IMR-90 (cell line): Measurements from ENCODE around the gene PTGER4. TPM values are rescaled to one million over a fixed set of nuclear protein-coding genes. Genes with fewer than 3 reads are reported as not detected.
"Not testable (repeated sequence)": the region's sequence is repeated elsewhere in the genome, so short reads cannot be mapped to it uniquely, and the experiment has no call there.

ENCODE experiments used
- ATAC-seq: fragments of 200-7000 bp; cut with Tn5 transposase; 2 replicates; pipeline ENCODE4 v1.9.1; 2020; ENCODE audit warnings: low read depth, mild to moderate bottlenecking, moderate library complexity
- BruUV-seq: library from RNA; stranded (reverse); fragments of 400-500 nt; replicated peaks from 2 replicates; lab custom pipeline; 2021; lab: Mats Ljungman, UMichigan
- CTCF ChIA-PET: fragments of 300-600 bp; formaldehyde crosslinking; extraction: SDS; loops from one replicate; lab custom pipeline; 2021; ENCODE audit warnings: antibody characterized with exemption; lab: Yijun Ruan, JAX
- POLR2A ChIA-PET: fragments of 300-600 bp; sonication (Branson Sonifier 250); formaldehyde crosslinking; loops from one replicate; lab custom pipeline; 2022; ENCODE audit warnings: antibody characterized with exemption; ENCODE audit not compliant: unreplicated experiment; lab: Charles Lee
- DNase-seq: peaks from one replicate; pipeline ENCODE4 v3.0.0; 2013
- H2AFZ ChIP-seq: replicated peaks from 2 replicates; pipeline ENCODE3; 2013; ENCODE audit warnings: low read length, mild to moderate bottlenecking; ENCODE audit not compliant: poor library complexity
- H2AK5ac ChIP-seq: 2 replicates; pipeline ENCODE4 v1.6.1; 2013; ENCODE audit warnings: low read depth, low read length, inconsistent platforms
- H2AK9ac ChIP-seq: replicated peaks from 2 replicates; pipeline ENCODE3; 2013; ENCODE audit warnings: mild to moderate bottlenecking, low read depth, low read length, moderate library complexity; ENCODE audit not compliant: poor library complexity
- H2BK120ac ChIP-seq: 2 replicates; pipeline ENCODE4 v1.6.1; 2013; ENCODE audit warnings: low read depth, low read length, inconsistent platforms
- H2BK15ac ChIP-seq: 3 replicates; pipeline ENCODE4 v1.6.1; 2013; ENCODE audit warnings: low read depth, low read length, inconsistent platforms
- H2BK20ac ChIP-seq: 2 replicates; pipeline ENCODE4 v1.6.1; 2013; ENCODE audit warnings: low read depth, mild to moderate bottlenecking, inconsistent platforms, low read length, moderate library complexity
- H2BK5ac ChIP-seq: 2 replicates; pipeline ENCODE4 v1.6.1; 2013; ENCODE audit warnings: mild to moderate bottlenecking, low read depth, low read length, inconsistent platforms; ENCODE audit not compliant: poor library complexity, severe bottlenecking
- H3K14ac ChIP-seq: replicated peaks from 2 replicates; pipeline ENCODE4 v1.6.1; 2013; ENCODE audit warnings: low read depth, low read length, inconsistent platforms
- H3K18ac ChIP-seq: 2 replicates; pipeline ENCODE4 v1.6.1; 2013; ENCODE audit warnings: low read depth, low read length, control low read depth
- H3K23ac ChIP-seq: 2 replicates; pipeline ENCODE4 v1.6.1; 2013; ENCODE audit warnings: low read depth, low read length, inconsistent platforms
- H3K27ac ChIP-seq: 2 replicates; pipeline ENCODE4 v1.5.1; 2013; ENCODE audit warnings: mild to moderate bottlenecking, control low read depth, low read length; ENCODE audit not compliant: insufficient read depth
- H3K27me3 ChIP-seq: 2 replicates; pipeline ENCODE4 v1.6.1; 2013; ENCODE audit warnings: low read length; ENCODE audit not compliant: control insufficient read depth, insufficient read depth
- H3K36me3 ChIP-seq: 2 replicates; pipeline ENCODE4 v1.6.1; 2013; ENCODE audit warnings: low read length, mixed read lengths; ENCODE audit not compliant: control insufficient read depth, insufficient read depth
- H3K4ac ChIP-seq: 2 replicates; pipeline ENCODE4 v1.6.1; 2013; ENCODE audit warnings: low read depth, low read length, inconsistent platforms
- H3K4me1 ChIP-seq: 2 replicates; pipeline ENCODE4 v1.6.1; 2013; ENCODE audit warnings: low read length, mixed read lengths; ENCODE audit not compliant: control insufficient read depth, insufficient read depth
- H3K4me2 ChIP-seq: 2 replicates; pipeline ENCODE4 v1.6.1; 2013; ENCODE audit warnings: low read depth, mild to moderate bottlenecking, control low read depth, low read length, moderate library complexity
- H3K4me3 ChIP-seq: 2 replicates; pipeline ENCODE4 v1.5.1; 2013; ENCODE audit warnings: low read depth, mild to moderate bottlenecking, control low read depth, low read length, moderate library complexity; ENCODE audit not compliant: insufficient read depth
- H3K56ac ChIP-seq: 2 replicates; pipeline ENCODE4 v1.6.1; 2013; ENCODE audit warnings: low read length, inconsistent platforms; ENCODE audit not compliant: insufficient read depth; ENCODE audit errors: extremely low read depth
- H3K79me1 ChIP-seq, 2 experiments: 2 replicates each; pipeline ENCODE4 v1.6.1; 2013; ENCODE audit warnings: low read length in 2 of 2, inconsistent platforms in 1 of 2, low read depth in 1 of 2
- H3K9ac ChIP-seq: 2 replicates; pipeline ENCODE4 v1.6.1; 2013; ENCODE audit warnings: low read depth, low read length, control low read depth
- H3K9me1 ChIP-seq: 2 replicates; pipeline ENCODE4 v1.6.1; 2013; ENCODE audit warnings: low read length, inconsistent platforms; ENCODE audit not compliant: insufficient read depth
- H3K9me3 ChIP-seq: 2 replicates; pipeline ENCODE4 v1.6.1; 2013; ENCODE audit warnings: low read length; ENCODE audit not compliant: control insufficient read depth, insufficient read depth
- H4K20me1 ChIP-seq: 2 replicates; pipeline ENCODE4 v1.6.1; 2013; ENCODE audit warnings: low read length, inconsistent platforms; ENCODE audit not compliant: insufficient read depth
- H4K5ac ChIP-seq: 2 replicates; pipeline ENCODE4 v1.6.1; 2013; ENCODE audit warnings: mild to moderate bottlenecking, low read depth, low read length, control low read depth
- H4K8ac ChIP-seq, 2 experiments: 2 replicates each; pipeline ENCODE4 v1.6.1; 2013; ENCODE audit warnings: low read depth in 2 of 2, low read length in 2 of 2, control low read depth in 1 of 2, inconsistent platforms in 1 of 2
- H4K91ac ChIP-seq: 2 replicates; pipeline ENCODE4 v1.6.1; 2013; ENCODE audit warnings: low read depth, low read length, inconsistent platforms; ENCODE audit not compliant: insufficient read depth
- WGBS, 2 experiments: methylation state at CpG; one replicate each; pipeline versions ENCODE4 v1.1.5 to v1.1.7; 2013; ENCODE audit warnings: missing lambda C conversion rate in 2 of 2; ENCODE audit not compliant: insufficient read length in 1 of 2; ENCODE audit errors: extremely low coverage in 2 of 2; 5-methylcytosine and 5-hydroxymethylcytosine counted together
- dilution Hi-C: fragments of 300-500 bp; cut with HindIII; formaldehyde crosslinking; loops from one replicate; pipeline ENCODE4 v1.14.3; 2018; ENCODE audit warnings: low sequenced_read_pairs; ENCODE audit not compliant: unreplicated experiment
- in situ Hi-C: fragments of 300-500 bp; cut with MboI; formaldehyde crosslinking; loops from 3 replicates; pipeline ENCODE4 v1.14.3; 2019; ENCODE audit warnings: low sequenced_read_pairs, inconsistent platforms, mixed read lengths
- intact Hi-C: fragments of 100-400 bp; cut with micrococcal nuclease; formaldehyde crosslinking; loops from 2 replicates; pipeline ENCODE4 v1.10.0; 2022
- polyA plus RNA-seq, 3 experiments: library from polyadenylated mRNA; depleted of rRNA; stranded (reverse); fragments of >200 nt; gene quantifications; 2 replicates each; pipeline ENCODE4 v1.2.3, GENCODE V29; 2012; ENCODE audit warnings: low replicate concordance in 1 of 3
- total RNA-seq: library from RNA; depleted of rRNA; stranded (reverse); fragments of >200 nt; gene quantifications from 2 replicates; pipeline ENCODE4 v1.2.3, GENCODE V29; 2012

PTGER4 gene
- total and polyA plus RNA-seq, 2 of the 4 experiments (the other 2 are of a cell fraction): 7.9 to 10.1 TPM

- in situ Hi-C loops, POLR2A ChIA-PET, H3K27ac ChIP-seq, BruUV-seq, H3K9ac ChIP-seq, CTCF ChIA-PET, H3K56ac ChIP-seq, H3K9me1 ChIP-seq, intact Hi-C loops, H3K79me1 ChIP-seq, H3K18ac ChIP-seq, H4K91ac ChIP-seq, H3K23ac ChIP-seq, H4K20me1 ChIP-seq, H3K36me3 ChIP-seq, H3K14ac ChIP-seq, H3K4me1 ChIP-seq, H3K4ac ChIP-seq, H4K8ac ChIP-seq, ATAC-seq, H2BK120ac ChIP-seq, dilution Hi-C loops, H3K4me3 ChIP-seq, DNase-seq, H4K5ac ChIP-seq, H2BK20ac ChIP-seq, H3K9me3 ChIP-seq, H2BK15ac ChIP-seq, H3K27me3 ChIP-seq, H2AK9ac ChIP-seq, H2AFZ ChIP-seq, H3K4me2 ChIP-seq, H2AK5ac ChIP-seq, H2BK5ac ChIP-seq: not testable (repeated sequence)
- WGBS, 2 experiments: no CpG with 5 or more reads among the region's 1 CpG
These were observed 25.8 kb downstream of the PTGER4 start for GRCh38 chr5:40705484-40705883.

DNA sequence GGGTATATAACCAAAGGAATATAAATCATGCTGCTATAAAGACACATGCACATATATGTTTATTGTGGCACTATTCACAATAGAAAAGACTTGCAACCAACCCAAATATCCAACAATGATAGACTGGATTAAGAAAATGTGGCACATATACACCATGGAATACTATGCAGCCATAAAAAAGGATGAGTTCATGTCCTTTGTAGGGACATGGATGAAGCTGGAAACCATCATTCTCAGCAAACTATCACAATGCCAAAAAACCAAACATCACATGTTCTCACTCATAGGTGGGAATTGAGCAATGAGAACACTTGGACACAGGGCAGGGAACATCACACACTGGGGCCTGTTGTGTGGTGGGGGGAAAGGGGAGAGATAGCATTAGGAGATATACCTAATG is 30.9 kb downstream of the PTGER4 start:
- H3K56ac ChIP-seq, H4K8ac ChIP-seq, CTCF ChIA-PET, H3K9ac ChIP-seq, BruUV-seq, H4K5ac ChIP-seq, H2BK20ac ChIP-seq, H2AK5ac ChIP-seq, H3K4me2 ChIP-seq, H3K4ac ChIP-seq, dilution Hi-C loops, in situ Hi-C loops, POLR2A ChIA-PET, intact Hi-C loops, H3K27me3 ChIP-seq, H2BK120ac ChIP-seq, H3K9me3 ChIP-seq, H3K79me1 ChIP-seq, H2BK5ac ChIP-seq, H3K9me1 ChIP-seq, H2BK15ac ChIP-seq, DNase-seq, H4K20me1 ChIP-seq, H3K27ac ChIP-seq, H3K4me3 ChIP-seq, H2AK9ac ChIP-seq, H3K14ac ChIP-seq, H4K91ac ChIP-seq, ATAC-seq, H3K18ac ChIP-seq, H3K4me1 ChIP-seq, H3K23ac ChIP-seq, H2AFZ ChIP-seq, H3K36me3 ChIP-seq: not testable (repeated sequence)
